ENCODE data around the gene PTRHD1. TPM values are rescaled to one million over a fixed set of nuclear protein-coding genes. Genes with fewer than 3 reads are reported as not detected.

PTRHD1 gene
- total and polyA plus RNA-seq, 2 of the 8 experiments (the other 6 are each of a cell fraction or from before 2014, with no cell fraction given), result 46.2 to 91.9 TPM

GRCh38 chr2:24787532-24787931 lies 5.7 kb downstream of the PTRHD1 start (continued):
- TF ChIP-seq ASH2L (IDR thresholded peaks at IDR 0.05; ENCODE audit: low read length) (no peak), SIRT6 (IDR thresholded peaks at IDR 0.05; ENCODE audit: low read length) (no peak), NRF1 (IDR thresholded peaks at IDR 0.05; ENCODE audit: low read depth, low read length) (no peak), KDM4A (IDR thresholded peaks at IDR 0.05; ENCODE audit: low read depth, low read length, severe bottlenecking) (no peak)
- TF ChIP-seq, protein P1, sequence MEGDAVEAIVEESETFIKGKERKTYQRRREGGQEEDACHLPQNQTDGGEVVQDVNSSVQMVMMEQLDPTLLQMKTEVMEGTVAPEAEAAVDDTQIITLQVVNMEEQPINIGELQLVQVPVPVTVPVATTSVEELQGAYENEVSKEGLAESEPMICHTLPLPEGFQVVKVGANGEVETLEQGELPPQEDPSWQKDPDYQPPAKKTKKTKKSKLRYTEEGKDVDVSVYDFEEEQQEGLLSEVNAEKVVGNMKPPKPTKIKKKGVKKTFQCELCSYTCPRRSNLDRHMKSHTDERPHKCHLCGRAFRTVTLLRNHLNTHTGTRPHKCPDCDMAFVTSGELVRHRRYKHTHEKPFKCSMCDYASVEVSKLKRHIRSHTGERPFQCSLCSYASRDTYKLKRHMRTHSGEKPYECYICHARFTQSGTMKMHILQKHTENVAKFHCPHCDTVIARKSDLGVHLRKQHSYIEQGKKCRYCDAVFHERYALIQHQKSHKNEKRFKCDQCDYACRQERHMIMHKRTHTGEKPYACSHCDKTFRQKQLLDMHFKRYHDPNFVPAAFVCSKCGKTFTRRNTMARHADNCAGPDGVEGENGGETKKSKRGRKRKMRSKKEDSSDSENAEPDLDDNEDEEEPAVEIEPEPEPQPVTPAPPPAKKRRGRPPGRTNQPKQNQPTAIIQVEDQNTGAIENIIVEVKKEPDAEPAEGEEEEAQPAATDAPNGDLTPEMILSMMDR (IDR thresholded peaks at IDR 0.05; ENCODE audit: control extremely low read depth in 1 of 3, insufficient read depth in 1 of 3, low read depth in 1 of 3, low read length in 3 of 3), result no peak
